ENCODE results near the gene MBD2. TPM values are rescaled to one million over a fixed set of nuclear protein-coding genes. Genes with fewer than 3 reads are reported as not detected.

Gene MBD2
- total and polyA plus RNA-seq, 2 of the 8 experiments (the other 6 are each of a cell fraction or from before 2014, with no cell fraction given), result 36.2 to 52.7 TPM

- CTCF ChIA-PET (ENCODE audit: partially characterized antibody), result interaction anchor here (0.8 to 1.3 kb wide), 2 partner anchors 9 to 11 kb away, joined by 3 to 4 read pairs; no protein-coding TSS in a partner anchor
- Histone ChIP-seq H3K36me3 (ENCODE audit: control insufficient read depth in 2 of 4, insufficient read depth in 4 of 4, low read length in 3 of 4) (no peaks in the 10 kb centered on the region), H3K56ac (replicated peaks; ENCODE audit: insufficient read length, low read depth, low read length) (no peak overlapping the region), H3K4me3 (ENCODE audit: extremely low read depth in 1 of 4, insufficient read depth in 2 of 4, low read depth in 3 of 4, low read length in 4 of 4) (peak overlapping the region in 1 of 4 experiments; percentile 18; a peak in 1 of 8 replicates), H3K27ac (ENCODE audit: low read depth, low read length) (no peak overlapping the region), H4K20me1 (replicated peaks in 1 of 2; ENCODE audit: control insufficient read depth in 1 of 2, insufficient read depth in 2 of 2, low read length in 2 of 2) (no peaks in the 10 kb centered on the region), H2BK15ac (ENCODE audit: low read length) (no peak overlapping the region), H3K79me2 (ENCODE audit: control insufficient read depth in 1 of 2, insufficient read depth in 2 of 2, low read length in 2 of 2) (no peaks in the 10 kb centered on the region), H3K4me1 (replicated peaks in 1 of 4; ENCODE audit: control insufficient read depth in 3 of 4, insufficient read depth in 4 of 4, low read length in 3 of 4) (peaks cover 0 to 11% (median 8%) of the 10 kb centered on the region in 4 experiments; a peak in 4 of 7 replicates), H2BK20ac (ENCODE audit: low read length) (no peak overlapping the region), H4K91ac (replicated peaks; ENCODE audit: insufficient read length, low read length) (no peak overlapping the region), H3K23ac (ENCODE audit: insufficient read length) (no peak overlapping the region), H3K4me2 (ENCODE audit: insufficient read depth in 1 of 2, low read depth in 2 of 2, low read length in 2 of 2) (no peak overlapping the region; a peak in 1 of 4 replicates), H3K14ac (ENCODE audit: insufficient read length) (no peak overlapping the region), H3K4ac (replicated peaks; ENCODE audit: insufficient read length, low read depth, low read length) (no peak overlapping the region), H3K27me3 (replicated peaks in 1 of 4; ENCODE audit: control insufficient read depth in 3 of 4, extremely low read depth in 1 of 4, insufficient read depth in 3 of 4, low read length in 3 of 4) (no peaks in the 10 kb centered on the region), H3K79me1 (ENCODE audit: low read depth, low read length) (no peaks in the 10 kb centered on the region), H2BK5ac (ENCODE audit: low read depth, low read length) (no peak overlapping the region), H4K5ac (ENCODE audit: insufficient read length, low read depth, low read length) (no peak overlapping the region), H3K23me2 (ENCODE audit: low read depth, low read length) (no peaks in the 10 kb centered on the region), H2BK120ac (replicated peaks; ENCODE audit: low read depth, low read length) (no peak overlapping the region), H2AFZ (ENCODE audit: low read length) (no peak overlapping the region), H3K9ac (replicated peaks in 1 of 4; ENCODE audit: extremely low read depth in 1 of 4, low read depth in 3 of 4, low read length in 3 of 4) (no peak overlapping the region), H2AK5ac (ENCODE audit: low read depth, low read length) (no peak overlapping the region), H2BK12ac (ENCODE audit: low read depth, low read length) (no peak overlapping the region), H3K9me3 (ENCODE audit: insufficient read depth in 2 of 2, low read depth in 1 of 2, low read length in 1 of 2) (no peaks in the 10 kb centered on the region), H4K8ac (ENCODE audit: extremely low read depth, insufficient read depth, low read length) (no peak overlapping the region), H3K18ac (ENCODE audit: extremely low read depth, low read length) (no peak overlapping the region)
- FAIRE-seq (no peak), DNase-seq (ENCODE audit: low read depth in 1 of 2, low spot score in 2 of 2) (no peak)
- 83% methylated on average over 2 of the region's 2 CpGs; no CpG with 5 or more reads in 1 of the 2 experiments for WGBS, 2 experiments (ENCODE audit: extremely low coverage in 1 of 2, insufficient coverage in 1 of 2, insufficient read length in 1 of 2, insufficient replicate concordance in 2 of 2, low coverage in 1 of 2, low lambda C conversion rate in 2 of 2, missing lambda C conversion rate in 1 of 2)
- POLR2A ChIA-PET (ENCODE audit: partially characterized antibody), result interaction anchor here (1.7 to 1.8 kb wide), 2 partner anchors 10 to 13 kb away, joined by 4 to 5 read pairs; partner anchors contain the start of gene POLI
- TF ChIP-seq NRF1 (IDR thresholded peaks at IDR 0.05; ENCODE audit: low read depth, low read length), result no peak
- no peak for TF ChIP-seq TAF7 (optimal IDR thresholded peaks at IDR 0.05; ENCODE audit: borderline replicate concordance, low read depth, low read length)
- TF ChIP-seq GABPA (IDR thresholded peaks at IDR 0.05; ENCODE audit: borderline replicate concordance, insufficient read depth, low read length), result no peak
- no peak for TF ChIP-seq BCL11A (IDR thresholded peaks at IDR 0.05; ENCODE audit: low read depth in 2 of 2, low read length in 2 of 2)
- TF ChIP-seq ATF2 (IDR thresholded peaks at IDR 0.05; ENCODE audit: low read length), result no peak
- no peak for TF ChIP-seq HDAC6 (IDR thresholded peaks at IDR 0.05; ENCODE audit: low read depth, low read length)
- TF ChIP-seq KDM5A (IDR thresholded peaks at IDR 0.05; ENCODE audit: low read length), result no peak
- no peak for TF ChIP-seq CHD2 (IDR thresholded peaks at IDR 0.05; ENCODE audit: low read length)
- TF ChIP-seq JUND (IDR thresholded peaks at IDR 0.05; ENCODE audit: low read length), result no peak
- no peak for TF ChIP-seq RFX5 (IDR thresholded peaks at IDR 0.05; ENCODE audit: borderline replicate concordance, low read depth, low read length)
- no peak for TF ChIP-seq POLR2A (IDR thresholded peaks at IDR 0.05; ENCODE audit: control extremely low read depth in 1 of 2, low read depth in 2 of 2, low read length in 2 of 2)
- TF ChIP-seq RAD21 (IDR thresholded peaks at IDR 0.05 in 1 of 2, conservative IDR thresholded peaks at IDR 0.05 in 1 of 2; ENCODE audit: low read depth in 2 of 2, low read length in 2 of 2), result no peak
These were observed 32.5 kb upstream of the MBD2 start for GRCh38 chr18:54257015-54257414.

Measured in H1 (cell line).